ENCODE data around the gene HES1.

The HES1 gene

DNA sequence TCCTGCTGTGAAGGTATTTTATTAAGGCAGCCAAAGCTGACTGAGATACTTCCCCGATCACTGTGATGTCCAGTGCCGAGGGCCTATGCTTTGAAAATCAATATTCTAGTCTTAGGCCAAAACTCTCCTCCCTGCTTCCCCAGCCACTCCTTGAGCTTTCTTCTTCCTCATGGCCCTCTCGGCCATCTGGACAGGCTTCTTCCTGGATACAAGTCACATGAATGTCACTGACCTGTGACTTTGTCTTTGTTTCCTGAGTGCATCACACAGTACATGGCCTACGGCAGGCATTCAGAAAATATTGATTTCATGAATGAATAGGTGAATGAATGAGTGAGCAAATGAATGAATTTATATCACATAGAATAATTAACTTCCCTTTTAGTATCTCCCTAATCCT, 24.6 kb upstream of the HES1 start:
- no peak overlapping the region for H3K4me3 ChIP-seq (ENCODE audit: low read length)
- TF ChIP-seq ZNF274 (IDR thresholded peaks at IDR 0.05; ENCODE audit: low read depth, low read length) = no peak

DNA sequence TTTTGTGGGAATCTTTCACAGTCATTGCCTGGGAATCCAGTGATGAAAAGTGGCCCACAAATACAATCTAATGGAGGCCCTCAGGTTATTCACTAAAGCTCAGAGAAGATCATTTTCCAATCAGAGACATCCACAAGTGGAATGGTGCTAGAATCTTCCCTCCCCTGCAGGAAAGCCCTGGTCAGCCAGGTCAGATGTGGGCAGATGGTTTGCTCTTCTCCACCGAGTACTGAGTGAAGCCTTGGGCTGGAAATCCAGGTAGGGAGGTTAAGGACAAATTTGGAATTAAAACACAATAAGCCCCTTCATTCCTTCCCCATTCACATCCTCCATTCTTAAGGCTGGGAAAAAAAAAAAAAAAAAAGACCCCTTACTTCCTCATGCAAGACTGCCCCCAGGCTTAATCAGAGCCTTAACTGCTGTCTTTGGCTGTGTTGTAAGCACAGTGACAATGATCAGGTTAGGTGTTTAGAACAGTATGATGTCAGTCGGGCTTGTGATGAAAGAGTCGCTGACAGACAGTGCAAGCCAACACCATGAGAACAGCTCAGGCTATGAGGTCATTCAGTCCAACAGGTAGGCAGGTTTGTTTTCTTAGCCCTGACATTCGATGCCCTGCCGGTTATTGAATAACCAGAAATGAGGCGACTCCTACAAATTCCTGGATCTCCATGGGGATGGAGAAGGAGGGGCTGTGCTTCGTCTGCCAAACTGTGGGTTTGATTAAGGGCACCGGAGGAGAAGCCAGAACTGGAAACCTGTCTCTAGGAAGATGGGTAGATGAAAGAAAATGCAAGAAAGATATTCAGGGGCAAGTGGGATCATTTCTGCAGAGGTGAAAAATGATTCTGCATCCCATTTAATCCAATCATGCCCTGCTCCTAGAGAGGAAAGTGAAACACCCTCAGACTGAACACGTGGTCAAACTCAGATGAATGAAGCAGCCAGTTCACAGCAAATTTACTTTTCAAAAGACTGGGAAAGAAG, 23.5 kb upstream of the HES1 start:
- TF ChIP-seq ZNF274 (IDR thresholded peaks at IDR 0.05; ENCODE audit: low read depth, low read length) = no peak
- H3K4me3 ChIP-seq (ENCODE audit: low read length) = no peak overlapping the region

DNA sequence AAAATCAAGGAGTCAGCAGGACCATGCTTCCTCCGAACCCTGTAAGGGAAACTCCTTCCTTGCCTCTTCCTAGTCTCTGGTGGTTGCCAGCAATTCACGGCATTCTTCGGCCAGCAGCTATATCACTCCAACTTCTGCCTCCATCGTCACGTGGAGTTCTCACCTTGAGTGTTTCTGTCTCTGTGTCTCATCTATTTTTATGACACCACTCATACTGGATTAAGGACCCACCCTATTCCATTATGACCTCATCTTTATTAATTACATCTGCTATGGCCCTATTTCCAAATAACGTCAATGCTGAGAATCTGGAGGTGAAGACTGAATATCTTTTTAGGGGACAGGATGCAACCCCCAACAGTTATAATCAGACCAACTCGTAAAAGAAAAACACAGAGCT, 21.8 kb upstream of the HES1 start:
- no peak for TF ChIP-seq ZNF274 (IDR thresholded peaks at IDR 0.05; ENCODE audit: low read depth, low read length)

DNA sequence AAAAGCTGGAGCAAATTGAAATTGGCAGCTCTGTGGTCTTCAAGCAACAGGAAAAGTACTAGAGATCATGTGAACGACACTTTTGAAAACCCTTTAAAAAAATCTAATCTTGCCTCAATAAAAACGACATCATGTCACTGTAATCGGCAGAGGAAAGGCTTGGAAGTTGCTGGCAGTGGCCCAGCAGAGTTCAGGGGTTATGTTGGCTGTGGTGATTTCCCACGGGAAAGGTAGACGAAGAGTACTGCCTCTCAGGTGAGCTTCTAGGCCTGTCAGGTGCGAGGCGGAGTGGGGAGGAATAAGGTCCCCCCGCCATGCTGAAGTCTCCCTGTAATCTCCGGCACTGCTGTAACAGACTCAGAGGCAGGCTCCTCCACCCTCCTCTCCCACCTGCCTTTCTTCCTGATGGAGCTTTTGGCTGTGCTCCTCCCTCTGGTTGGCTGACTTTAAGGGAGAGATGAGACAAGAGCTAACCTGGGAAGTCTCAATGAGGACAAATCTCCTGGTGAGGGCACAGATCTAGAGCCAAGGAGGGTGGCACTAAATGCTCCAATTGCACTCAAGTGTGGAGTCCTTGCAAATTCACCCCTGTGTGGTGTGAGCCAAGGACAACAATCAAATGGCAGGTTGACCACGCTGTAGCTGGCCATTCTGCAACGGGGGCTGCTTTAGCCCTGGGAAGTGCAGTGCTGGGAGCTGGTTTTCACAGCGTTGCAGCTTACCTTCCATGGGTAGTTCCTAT, 18.7 kb upstream of the HES1 start:
- no peak for TF ChIP-seq ZNF274 (IDR thresholded peaks at IDR 0.05; ENCODE audit: low read depth, low read length)
- H3K4me3 ChIP-seq (ENCODE audit: low read length) = no peak overlapping the region

More for the DNA sequence above, 21.8 kb upstream of the HES1 start:
- no peak overlapping the region for H3K4me3 ChIP-seq (ENCODE audit: low read length)

DNA sequence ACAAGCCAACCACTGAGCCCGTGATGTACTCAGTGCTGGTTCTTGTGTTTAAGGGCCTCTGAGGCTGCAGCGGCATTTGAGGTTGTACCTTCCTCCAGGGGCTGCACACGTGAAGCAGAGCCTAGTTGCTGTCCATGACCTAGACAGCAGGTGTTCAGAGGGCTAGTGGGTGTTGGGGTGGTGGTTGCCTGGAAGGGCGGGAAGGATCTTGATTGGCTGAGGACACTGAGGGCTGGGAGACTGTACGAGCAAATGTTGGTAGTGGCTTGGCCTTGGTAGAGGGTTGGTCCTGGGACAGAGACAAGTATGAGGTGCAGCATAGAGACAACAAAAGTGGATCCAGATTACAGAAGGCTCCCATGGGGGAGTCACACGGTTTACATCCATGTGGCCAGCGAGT, 17.0 kb upstream of the HES1 start:
- H3K4me3 ChIP-seq (ENCODE audit: low read length) = no peak overlapping the region
- no peak for TF ChIP-seq ZNF274 (IDR thresholded peaks at IDR 0.05; ENCODE audit: low read depth, low read length)

DNA sequence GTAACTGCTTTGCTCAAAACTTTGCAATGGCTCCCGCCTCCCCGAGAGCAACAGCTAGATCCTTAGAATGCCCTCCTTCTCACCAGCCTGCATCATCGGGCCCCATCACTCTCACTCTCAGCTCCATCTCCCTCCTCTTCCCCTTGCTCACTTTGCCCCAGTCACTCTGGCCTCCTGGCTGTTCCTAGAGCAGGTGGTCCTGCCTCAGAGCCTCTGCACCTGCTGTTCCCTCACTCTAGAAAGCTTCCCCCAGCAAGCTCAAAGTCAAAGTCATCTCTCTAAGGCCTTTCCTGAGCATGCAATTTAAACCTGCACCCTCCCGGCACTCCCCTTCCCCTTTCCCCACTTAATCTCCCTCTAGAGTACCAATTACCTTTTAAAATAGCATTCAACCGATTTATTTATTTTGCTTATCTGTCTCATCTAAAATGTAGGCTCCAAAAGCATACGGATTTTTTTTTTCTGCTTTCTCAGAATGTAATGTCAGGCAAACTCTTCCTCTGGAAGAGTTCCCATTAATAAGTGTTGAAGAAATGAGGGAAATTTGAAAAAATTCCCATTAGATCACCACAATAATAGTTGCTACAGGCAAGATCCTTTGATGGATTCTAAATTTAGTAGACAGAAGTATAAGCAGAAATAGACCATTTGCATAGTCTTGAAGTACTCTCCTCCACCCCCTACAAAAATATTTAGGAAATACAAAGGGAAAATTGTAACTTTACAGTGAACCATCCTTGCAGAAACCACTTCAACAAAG, 15.9 kb upstream of the HES1 start:
- H3K4me3 ChIP-seq (ENCODE audit: low read length) = no peak overlapping the region
- no peak for TF ChIP-seq ZNF274 (IDR thresholded peaks at IDR 0.05; ENCODE audit: low read depth, low read length)

DNA sequence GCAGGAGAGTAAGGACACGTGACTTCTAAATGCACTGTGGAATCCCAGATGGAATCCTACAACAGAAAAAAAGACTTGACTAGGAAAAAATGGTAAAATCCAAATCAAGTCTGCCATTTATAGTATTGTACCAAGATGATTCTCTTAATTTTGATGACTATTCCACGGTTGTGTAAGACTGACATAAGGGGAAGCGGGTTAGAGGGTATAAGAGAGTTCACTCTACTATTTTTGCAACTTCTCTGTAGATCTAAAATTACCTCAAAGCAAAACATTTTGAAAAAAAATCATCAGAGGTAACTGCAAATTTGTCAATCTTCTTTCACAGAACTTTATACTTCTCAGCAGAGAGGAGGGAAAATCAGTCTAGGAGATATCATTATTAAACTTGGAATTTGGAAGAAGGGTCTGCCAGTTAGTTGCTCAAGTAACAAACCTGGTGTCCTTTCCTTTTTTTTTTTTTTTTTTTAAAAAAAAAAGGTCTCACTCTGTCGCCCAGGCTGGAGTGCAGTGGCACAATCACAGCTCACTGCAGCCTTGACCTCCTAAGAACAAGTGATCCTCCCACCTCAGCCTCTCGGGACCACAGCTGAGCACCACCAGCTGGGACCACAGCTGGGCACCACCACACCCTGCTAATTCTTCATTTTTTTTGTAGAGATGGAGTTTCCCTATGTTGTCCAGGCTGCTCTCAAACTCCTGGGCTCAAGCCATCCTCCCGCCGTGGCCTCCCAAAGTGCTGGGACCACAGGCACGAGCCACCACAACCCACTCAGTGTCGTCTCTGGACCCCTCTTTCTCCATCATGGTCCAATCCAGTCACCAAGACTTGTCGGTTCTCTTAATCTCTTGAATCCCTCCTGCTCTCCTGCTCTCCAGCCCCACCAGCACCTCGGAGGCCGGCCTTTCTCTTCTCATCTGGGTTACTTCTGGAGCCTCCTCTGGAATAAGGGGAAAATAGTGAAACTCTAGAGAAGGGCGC, 14.9 kb upstream of the HES1 start:
- no peak for TF ChIP-seq ZNF274 (IDR thresholded peaks at IDR 0.05; ENCODE audit: low read depth, low read length)

DNA sequence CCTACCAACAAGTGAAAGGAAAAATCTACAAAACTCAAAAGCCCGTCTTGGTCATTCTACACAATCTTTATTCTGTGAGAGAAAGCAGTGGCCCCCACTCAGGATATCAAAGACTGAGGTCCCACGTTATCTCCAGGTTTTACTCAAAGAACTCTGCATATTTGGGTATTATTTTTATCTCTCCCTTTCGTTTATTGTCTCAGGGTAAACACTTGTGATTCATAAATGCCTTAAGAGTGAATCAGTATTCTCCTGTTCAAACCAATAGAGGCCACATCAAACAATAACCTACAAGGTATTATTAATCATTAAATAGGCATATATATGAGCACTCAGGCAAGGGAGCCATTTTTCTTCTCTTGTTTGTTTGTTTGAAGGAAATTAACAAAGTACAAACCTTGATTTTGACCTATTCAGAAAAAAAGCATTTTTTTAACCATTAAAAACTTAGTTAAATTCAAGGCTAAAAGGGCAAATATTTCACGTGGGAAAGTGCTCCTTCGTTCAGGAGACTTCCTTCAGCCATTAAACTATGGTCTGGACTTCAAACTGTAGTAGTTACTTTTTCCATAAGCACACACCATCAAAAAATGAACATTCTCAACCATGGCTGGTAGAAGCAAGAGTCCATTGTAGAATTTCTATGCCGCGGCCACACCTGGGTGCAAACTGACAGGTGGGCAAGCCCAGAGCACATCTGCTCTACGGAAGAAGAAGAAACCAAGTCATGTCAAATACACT, 13.9 kb upstream of the HES1 start:
- no peak for TF ChIP-seq ZNF274 (IDR thresholded peaks at IDR 0.05; ENCODE audit: low read depth, low read length)
- H3K4me3 ChIP-seq (ENCODE audit: low read length) = no peak overlapping the region

More for the DNA sequence above, 14.9 kb upstream of the HES1 start:
- H3K4me3 ChIP-seq (ENCODE audit: low read length) = no peak overlapping the region

DNA sequence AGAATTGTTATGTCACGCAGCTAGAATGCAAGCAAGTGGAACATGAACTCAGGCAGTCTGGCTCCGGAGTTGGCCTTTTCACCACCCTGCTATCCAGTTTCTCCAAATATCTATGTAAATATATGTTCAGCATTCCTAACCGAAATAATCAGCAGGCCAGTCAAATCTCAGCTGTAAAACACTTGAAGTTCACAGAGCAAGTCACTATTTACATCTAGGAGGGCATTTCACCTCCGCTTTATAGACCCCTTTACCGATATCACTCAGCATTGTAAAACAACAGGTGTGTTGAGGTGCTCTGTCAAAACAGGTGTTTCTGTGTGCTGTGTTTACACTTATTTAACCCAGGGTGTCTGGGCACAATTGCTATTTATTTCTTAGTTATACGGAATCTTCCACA, 12.2 kb upstream of the HES1 start:
- no peak for TF ChIP-seq ZNF274 (IDR thresholded peaks at IDR 0.05; ENCODE audit: low read depth, low read length)
- H3K4me3 ChIP-seq (ENCODE audit: low read length) = no peak overlapping the region

DNA sequence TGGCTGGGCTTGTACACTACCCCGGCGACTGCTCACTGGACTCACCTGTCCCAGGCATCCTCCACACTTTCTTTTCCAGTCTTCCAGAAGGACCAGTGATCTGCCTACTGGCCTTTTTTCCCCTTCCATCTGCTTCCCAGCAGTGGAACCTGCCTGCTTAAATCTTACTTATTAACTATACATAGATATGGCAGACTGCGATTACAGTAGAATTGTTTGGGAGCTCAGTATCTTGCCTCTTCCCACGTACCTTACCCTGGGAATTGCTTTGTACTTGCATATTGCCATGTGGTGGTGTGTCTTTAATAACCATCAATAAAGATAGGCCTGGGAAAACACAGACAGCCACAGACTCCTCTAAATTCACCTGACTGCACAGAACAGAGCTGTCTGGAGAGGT, 11.8 kb upstream of the HES1 start:
- TF ChIP-seq ZNF274 (IDR thresholded peaks at IDR 0.05; ENCODE audit: low read depth, low read length) = no peak
- no peak overlapping the region for H3K4me3 ChIP-seq (ENCODE audit: low read length)

DNA sequence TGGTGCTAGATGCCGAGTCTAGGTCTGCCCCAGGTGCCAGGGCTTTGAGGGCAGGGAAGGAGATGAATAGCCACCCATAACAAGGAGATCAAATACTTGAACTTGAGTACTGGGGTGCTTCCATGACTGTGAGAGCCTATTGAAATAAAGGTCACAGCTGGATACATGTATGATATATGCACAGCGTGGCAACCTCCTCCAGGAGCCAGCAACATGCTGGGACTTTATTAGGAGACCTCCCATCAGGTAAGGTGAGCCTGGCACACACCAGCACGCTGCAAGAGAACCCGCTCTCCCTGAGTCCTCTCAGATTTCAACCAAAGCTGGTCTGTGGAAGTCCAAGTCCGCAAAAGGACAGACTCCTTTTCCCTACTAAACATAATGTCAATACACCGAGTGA, 10.5 kb upstream of the HES1 start:
- no peak overlapping the region for H3K4me3 ChIP-seq (ENCODE audit: low read length)
- no peak for TF ChIP-seq ZNF274 (IDR thresholded peaks at IDR 0.05; ENCODE audit: low read depth, low read length)

DNA sequence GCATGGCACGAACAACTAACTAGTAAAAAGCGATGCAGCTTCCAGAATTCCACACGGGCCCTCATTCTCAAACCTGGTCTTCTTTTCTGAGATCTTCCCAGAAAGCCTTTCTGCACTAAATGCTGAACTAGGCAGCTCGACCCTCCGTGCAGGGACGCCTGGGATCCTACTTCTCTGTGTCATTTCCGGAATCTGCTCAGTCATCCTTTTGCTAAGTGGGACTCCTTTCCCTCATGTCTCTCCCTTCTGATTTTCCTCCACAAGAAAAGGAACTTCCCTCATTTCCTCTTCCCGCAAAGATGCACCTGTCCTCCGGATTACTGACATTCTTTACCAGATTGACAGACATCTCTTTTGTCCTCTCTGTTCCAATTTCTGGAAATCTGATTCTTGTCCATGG, 9.2 kb upstream of the HES1 start:
- TF ChIP-seq ZNF274 (IDR thresholded peaks at IDR 0.05; ENCODE audit: low read depth, low read length) = no peak
- H3K4me3 ChIP-seq (ENCODE audit: low read length) = no peak overlapping the region
